Measurements from ENCODE around the gene AK1. TPM values are rescaled to one million over a fixed set of nuclear protein-coding genes. Genes with fewer than 3 reads are reported as not detected.
"Not testable (repeated sequence)": the region's sequence is repeated elsewhere in the genome, so short reads cannot be mapped to it uniquely, and the experiment has no call there.

AK1 gene
- total RNA-seq, 2 experiments from 2014 or later = 19.5 to 21.6 TPM

GRCh38 chr9:127841087-127841835, 36.2 kb downstream of the AK1 start:
- no peak overlapping the region for H3K4me3 ChIP-seq (ENCODE audit: low read depth, low read length, poor library complexity, severe bottlenecking)
- CTCF ChIA-PET (ENCODE audit: unreplicated experiment) = no interaction called here
- no peaks in the 10 kb centered on the region for H3K9me2 ChIP-seq (ENCODE audit: insufficient read depth, low read length)
- no peak overlapping the region for H2AFZ ChIP-seq (ENCODE audit: low read length)
- H3K36me3 ChIP-seq (ENCODE audit: insufficient read depth, low read length) = no peaks in the 10 kb centered on the region
- POLR2A ChIA-PET = no interaction called here
- no peak overlapping the region for H3K4me2 ChIP-seq (ENCODE audit: low read length)
- no peaks in the 10 kb centered on the region for H3K79me2 ChIP-seq (ENCODE audit: insufficient read depth, low read depth, low read length)
- H3K9me3 ChIP-seq (ENCODE audit: low read length) = no peaks in the 10 kb centered on the region
- TF ChIP-seq EZH2phosphoT487 (IDR thresholded peaks at IDR 0.05; ENCODE audit: borderline replicate concordance, low read depth, low read length) = no peak
- TF ChIP-seq, protein P1, sequence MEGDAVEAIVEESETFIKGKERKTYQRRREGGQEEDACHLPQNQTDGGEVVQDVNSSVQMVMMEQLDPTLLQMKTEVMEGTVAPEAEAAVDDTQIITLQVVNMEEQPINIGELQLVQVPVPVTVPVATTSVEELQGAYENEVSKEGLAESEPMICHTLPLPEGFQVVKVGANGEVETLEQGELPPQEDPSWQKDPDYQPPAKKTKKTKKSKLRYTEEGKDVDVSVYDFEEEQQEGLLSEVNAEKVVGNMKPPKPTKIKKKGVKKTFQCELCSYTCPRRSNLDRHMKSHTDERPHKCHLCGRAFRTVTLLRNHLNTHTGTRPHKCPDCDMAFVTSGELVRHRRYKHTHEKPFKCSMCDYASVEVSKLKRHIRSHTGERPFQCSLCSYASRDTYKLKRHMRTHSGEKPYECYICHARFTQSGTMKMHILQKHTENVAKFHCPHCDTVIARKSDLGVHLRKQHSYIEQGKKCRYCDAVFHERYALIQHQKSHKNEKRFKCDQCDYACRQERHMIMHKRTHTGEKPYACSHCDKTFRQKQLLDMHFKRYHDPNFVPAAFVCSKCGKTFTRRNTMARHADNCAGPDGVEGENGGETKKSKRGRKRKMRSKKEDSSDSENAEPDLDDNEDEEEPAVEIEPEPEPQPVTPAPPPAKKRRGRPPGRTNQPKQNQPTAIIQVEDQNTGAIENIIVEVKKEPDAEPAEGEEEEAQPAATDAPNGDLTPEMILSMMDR (conservative IDR thresholded peaks at IDR 0.05; ENCODE audit: low read length) = no peak
- peaks cover 11% of the 10 kb centered on the region for H3K4me1 ChIP-seq (ENCODE audit: insufficient read depth, low read length, poor library complexity, severe bottlenecking)
- no peaks in the 10 kb centered on the region for H4K20me1 ChIP-seq (ENCODE audit: insufficient read depth, low read length)
- no peak overlapping the region for H3K27ac ChIP-seq (ENCODE audit: low read depth, low read length, poor library complexity, severe bottlenecking)
- no TSS peak for BruUV-seq (replicated peaks)
- DNase-seq (ENCODE audit: low spot score) = no peak
- intact Hi-C loops (cut with micrococcal nuclease; ENCODE audit: unreplicated experiment) = no loop called here

DNA sequence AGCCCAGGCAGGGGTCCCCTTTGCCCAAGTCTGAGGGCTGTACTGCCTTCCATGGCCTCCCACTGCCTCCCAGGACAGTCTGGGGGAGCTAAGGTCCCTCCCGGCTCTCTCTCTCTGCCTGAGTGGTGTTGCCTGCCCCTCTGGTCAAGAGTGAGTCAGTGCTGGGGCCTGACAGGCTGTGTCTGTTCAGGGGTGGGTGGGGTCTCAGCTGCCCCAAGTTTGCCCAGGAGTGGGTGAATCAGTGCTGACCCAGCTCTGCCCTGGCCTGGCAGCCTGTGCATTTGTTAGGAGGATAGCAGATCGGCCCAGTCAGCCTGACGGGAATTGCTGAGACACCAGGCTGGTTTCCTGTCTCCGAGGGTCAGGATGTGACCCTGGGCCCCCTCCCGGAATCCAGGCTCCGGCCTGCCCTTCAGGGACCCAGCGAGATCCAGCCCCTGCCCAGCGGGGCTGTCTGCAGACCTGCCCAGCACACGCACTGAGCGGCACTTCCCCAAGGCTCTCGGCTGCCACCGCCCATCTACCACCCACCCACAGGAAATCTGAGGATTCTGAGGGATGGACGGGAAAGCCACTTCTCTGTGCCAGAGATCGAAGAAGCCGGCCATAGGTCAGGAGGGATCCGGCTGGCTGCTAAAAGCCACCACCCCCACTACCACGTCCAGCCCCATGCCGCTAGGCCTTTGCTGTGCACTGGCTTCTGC, 38.9 kb downstream of the AK1 start:
- no peak for DNase-seq (ENCODE audit: low spot score)
- TF ChIP-seq, protein P1 (conservative IDR thresholded peaks at IDR 0.05; ENCODE audit: low read length) = no peak
- no peak for TF ChIP-seq EZH2phosphoT487 (IDR thresholded peaks at IDR 0.05; ENCODE audit: borderline replicate concordance, low read depth, low read length)
- no peaks in the 10 kb centered on the region for H3K36me3 ChIP-seq (ENCODE audit: insufficient read depth, low read length)
- H2AFZ ChIP-seq (ENCODE audit: low read length) = no peak overlapping the region
- ChIA-PET CTCF (ENCODE audit: unreplicated experiment) (no interaction called here), POLR2A (no interaction called here)
- no peaks in the 10 kb centered on the region for H3K9me3 ChIP-seq (ENCODE audit: low read length)
- H3K27ac ChIP-seq (ENCODE audit: low read depth, low read length, poor library complexity, severe bottlenecking) = no peak overlapping the region
- H3K4me1 ChIP-seq (ENCODE audit: insufficient read depth, low read length, poor library complexity, severe bottlenecking) = peaks cover 11% of the 10 kb centered on the region
- H3K79me2 ChIP-seq (ENCODE audit: insufficient read depth, low read depth, low read length) = no peaks in the 10 kb centered on the region
- no peaks in the 10 kb centered on the region for H4K20me1 ChIP-seq (ENCODE audit: insufficient read depth, low read length)
- intact Hi-C loops (cut with micrococcal nuclease; ENCODE audit: unreplicated experiment) = no loop called here
- H3K4me2 ChIP-seq (ENCODE audit: low read length) = no peak overlapping the region
- no TSS peak for BruUV-seq (replicated peaks)
- no peak overlapping the region for H3K4me3 ChIP-seq (ENCODE audit: low read depth, low read length, poor library complexity, severe bottlenecking)
- no peaks in the 10 kb centered on the region for H3K9me2 ChIP-seq (ENCODE audit: insufficient read depth, low read length)

DNA sequence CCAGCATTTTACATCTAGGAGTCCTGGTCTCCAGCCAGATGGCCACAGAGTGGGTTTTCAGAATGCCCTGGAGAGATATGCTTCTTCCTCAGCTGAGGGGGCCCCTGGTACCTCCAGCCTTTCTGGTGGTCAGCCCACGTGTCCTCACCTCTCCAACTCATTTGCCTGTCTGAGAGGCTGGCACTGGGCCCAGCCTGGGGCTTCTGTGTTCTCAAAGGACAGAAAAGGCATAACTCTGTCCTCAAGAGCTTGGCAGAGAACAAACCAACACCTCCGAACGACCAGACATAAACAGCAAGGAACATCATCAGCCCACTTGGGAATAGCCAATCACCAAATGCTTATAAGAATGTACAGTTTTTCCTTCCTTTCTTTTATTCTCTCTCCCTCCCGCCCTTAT, 40.1 kb downstream of the AK1 start:
- BruUV-seq (replicated peaks) = no TSS peak
- TF ChIP-seq, protein P1 (conservative IDR thresholded peaks at IDR 0.05; ENCODE audit: low read length) = no peak
- TF ChIP-seq EZH2phosphoT487 (IDR thresholded peaks at IDR 0.05; ENCODE audit: borderline replicate concordance, low read depth, low read length) = no peak
- Histone ChIP-seq H3K27ac (ENCODE audit: low read depth, low read length, poor library complexity, severe bottlenecking) (no peak overlapping the region), H2AFZ (ENCODE audit: low read length) (no peak overlapping the region), H3K4me2 (ENCODE audit: low read length) (no peak overlapping the region), H3K9me2 (ENCODE audit: insufficient read depth, low read length) (no peaks in the 10 kb centered on the region), H4K20me1 (ENCODE audit: insufficient read depth, low read length) (no peaks in the 10 kb centered on the region), H3K9me3 (ENCODE audit: low read length) (no peaks in the 10 kb centered on the region), H3K79me2 (ENCODE audit: insufficient read depth, low read depth, low read length) (no peaks in the 10 kb centered on the region), H3K4me1 (ENCODE audit: insufficient read depth, low read length, poor library complexity, severe bottlenecking) (peaks cover 11% of the 10 kb centered on the region), H3K4me3 (ENCODE audit: low read depth, low read length, poor library complexity, severe bottlenecking) (no peak overlapping the region), H3K36me3 (ENCODE audit: insufficient read depth, low read length) (no peaks in the 10 kb centered on the region)
- intact Hi-C loops (cut with micrococcal nuclease; ENCODE audit: unreplicated experiment) = no loop called here
- ChIA-PET CTCF (ENCODE audit: unreplicated experiment) (no interaction called here), POLR2A (interaction anchor here (0.6 kb wide), 1 partner anchor 28 kb away, joined by 4 read pairs; no protein-coding TSS in a partner anchor)
- no peak for DNase-seq (ENCODE audit: low spot score)

DNA sequence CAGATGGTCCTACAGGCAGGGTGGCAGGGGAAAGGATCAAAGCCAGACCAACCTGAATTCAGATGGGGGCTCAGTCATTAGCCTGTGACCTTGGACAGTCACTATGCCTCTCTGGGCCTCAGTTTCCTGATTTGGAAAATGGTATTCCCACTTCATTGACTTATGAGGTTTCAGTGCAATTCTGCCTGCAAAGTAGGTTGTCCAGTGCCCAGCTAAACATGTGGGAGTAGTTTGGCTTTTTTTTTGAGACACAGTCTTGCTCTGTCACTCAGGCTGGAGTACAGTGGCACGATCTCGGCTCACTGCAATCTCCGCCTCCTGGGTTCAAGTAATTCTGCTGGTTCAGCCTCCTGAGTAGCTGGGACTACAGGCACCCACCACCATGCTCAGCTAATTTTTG, 40.9 kb downstream of the AK1 start:
- H4K20me1 ChIP-seq (ENCODE audit: insufficient read depth, low read length); H2AFZ ChIP-seq (ENCODE audit: low read length); H3K9me3 ChIP-seq (ENCODE audit: low read length); CTCF ChIA-PET (ENCODE audit: unreplicated experiment); BruUV-seq (replicated peaks); H3K27ac ChIP-seq (ENCODE audit: low read depth, low read length, poor library complexity, severe bottlenecking); intact Hi-C loops (cut with micrococcal nuclease; ENCODE audit: unreplicated experiment); DNase-seq (ENCODE audit: low spot score); H3K9me2 ChIP-seq (ENCODE audit: insufficient read depth, low read length); H3K36me3 ChIP-seq (ENCODE audit: insufficient read depth, low read length); H3K4me3 ChIP-seq (ENCODE audit: low read depth, low read length, poor library complexity, severe bottlenecking); H3K4me2 ChIP-seq (ENCODE audit: low read length); H3K79me2 ChIP-seq (ENCODE audit: insufficient read depth, low read depth, low read length): not testable (repeated sequence)
- POLR2A ChIA-PET = interaction anchor here (0.6 kb wide), 1 partner anchor 28 kb away, joined by 4 read pairs; no protein-coding TSS in a partner anchor
- peaks cover 11% of the 10 kb centered on the region for H3K4me1 ChIP-seq (ENCODE audit: insufficient read depth, low read length, poor library complexity, severe bottlenecking)

Measured in OCI-LY7 (cell line).